Panc1 (cell line): ENCODE results near the gene EPB41L5. TPM values are rescaled to one million over a fixed set of nuclear protein-coding genes. Genes with fewer than 3 reads are reported as not detected.

Experiments used
- total RNA-seq: library from RNA; stranded (reverse); gene quantifications from one replicate; pipeline ENCODE4 v1.2.1, GENCODE V29; 2021; ENCODE audit not compliant: unreplicated experiment

Gene EPB41L5
- total RNA-seq, 1 experiment from 2014 or later: 42.2 TPM

Other genes with a start within 250 kb of the EPB41L5 start
- 54.6 TPM for gene TMEM185B, start 210.3 kb downstream of the EPB41L5 start, total RNA-seq
- gene RALB, start 239.8 kb downstream of the EPB41L5 start, total RNA-seq: 47.8 TPM